ENCODE results near the gene CNTNAP1. TPM values are rescaled to one million over a fixed set of nuclear protein-coding genes. Genes with fewer than 3 reads are reported as not detected.

Gene CNTNAP1
- total and polyA plus RNA-seq, 9 of the 15 experiments (the other 6 are each of a cell fraction or from before 2014, with no cell fraction given), result 0.10 to 1.8 (median 0.62) TPM

DNA sequence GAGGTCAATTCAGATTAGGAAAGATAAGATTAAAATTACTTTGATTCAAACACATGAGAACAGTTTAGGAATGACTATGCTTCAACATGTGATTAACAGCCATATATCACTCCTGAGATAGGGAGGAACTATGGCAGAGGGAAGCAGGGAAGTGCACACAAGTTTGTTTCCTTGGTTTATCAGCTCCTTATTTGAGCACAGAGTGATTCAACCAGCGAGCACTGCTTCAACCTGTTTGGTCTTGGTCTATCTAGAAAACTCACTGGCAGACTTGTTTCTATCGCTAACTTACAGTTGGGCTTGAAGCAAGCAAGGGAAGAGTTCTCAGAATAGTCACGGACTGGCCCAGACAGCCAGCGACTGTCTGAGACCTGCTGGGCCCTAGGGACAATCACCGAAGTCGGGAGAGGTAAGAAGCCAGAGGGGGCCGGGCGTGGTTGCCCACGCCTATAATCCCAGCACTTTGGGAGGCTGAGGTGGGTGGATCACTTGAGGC is 49.3 kb upstream of the CNTNAP1 start (continued):
- TF ChIP-seq, protein P1, sequence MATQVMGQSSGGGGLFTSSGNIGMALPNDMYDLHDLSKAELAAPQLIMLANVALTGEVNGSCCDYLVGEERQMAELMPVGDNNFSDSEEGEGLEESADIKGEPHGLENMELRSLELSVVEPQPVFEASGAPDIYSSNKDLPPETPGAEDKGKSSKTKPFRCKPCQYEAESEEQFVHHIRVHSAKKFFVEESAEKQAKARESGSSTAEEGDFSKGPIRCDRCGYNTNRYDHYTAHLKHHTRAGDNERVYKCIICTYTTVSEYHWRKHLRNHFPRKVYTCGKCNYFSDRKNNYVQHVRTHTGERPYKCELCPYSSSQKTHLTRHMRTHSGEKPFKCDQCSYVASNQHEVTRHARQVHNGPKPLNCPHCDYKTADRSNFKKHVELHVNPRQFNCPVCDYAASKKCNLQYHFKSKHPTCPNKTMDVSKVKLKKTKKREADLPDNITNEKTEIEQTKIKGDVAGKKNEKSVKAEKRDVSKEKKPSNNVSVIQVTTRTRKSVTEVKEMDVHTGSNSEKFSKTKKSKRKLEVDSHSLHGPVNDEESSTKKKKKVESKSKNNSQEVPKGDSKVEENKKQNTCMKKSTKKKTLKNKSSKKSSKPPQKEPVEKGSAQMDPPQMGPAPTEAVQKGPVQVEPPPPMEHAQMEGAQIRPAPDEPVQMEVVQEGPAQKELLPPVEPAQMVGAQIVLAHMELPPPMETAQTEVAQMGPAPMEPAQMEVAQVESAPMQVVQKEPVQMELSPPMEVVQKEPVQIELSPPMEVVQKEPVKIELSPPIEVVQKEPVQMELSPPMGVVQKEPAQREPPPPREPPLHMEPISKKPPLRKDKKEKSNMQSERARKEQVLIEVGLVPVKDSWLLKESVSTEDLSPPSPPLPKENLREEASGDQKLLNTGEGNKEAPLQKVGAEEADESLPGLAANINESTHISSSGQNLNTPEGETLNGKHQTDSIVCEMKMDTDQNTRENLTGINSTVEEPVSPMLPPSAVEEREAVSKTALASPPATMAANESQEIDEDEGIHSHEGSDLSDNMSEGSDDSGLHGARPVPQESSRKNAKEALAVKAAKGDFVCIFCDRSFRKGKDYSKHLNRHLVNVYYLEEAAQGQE (IDR thresholded peaks at IDR 0.05; ENCODE audit: borderline replicate concordance), result peak; percentile 97
- TF ChIP-seq, protein P1 (CRISPR knock-in tag; IDR thresholded peaks at IDR 0.05; ENCODE audit: low read depth), result no peak
- TF ChIP-seq KDM1A (IDR thresholded peaks at IDR 0.05) (peak; percentile 98 to 99), RBM34 (IDR thresholded peaks at IDR 0.05; ENCODE audit: borderline replicate concordance, insufficient read depth, low read length) (no peak), POLR2B (IDR thresholded peaks at IDR 0.05; ENCODE audit: low read depth, partially characterized antibody) (no peak), HDAC2 (IDR thresholded peaks at IDR 0.05) (peak; percentile 96), STAT5A (IDR thresholded peaks at IDR 0.05; ENCODE audit: borderline replicate concordance, low read length) (peak; percentile 86), CBFA2T2 (conservative IDR thresholded peaks at IDR 0.05) (peak; percentile 92), CREB3 (tag; conservative IDR thresholded peaks at IDR 0.05; ENCODE audit: low read depth) (no peak), HDAC1 (IDR thresholded peaks at IDR 0.05) (peak in 1 of 2 experiments; percentile 94; a peak in 2 of 4 replicates), EGR1 (conservative IDR thresholded peaks at IDR 0.05) (peak; percentile 39; the same call in 1 of the 2 replicates), NRF1 (conservative IDR thresholded peaks at IDR 0.05 in 1 of 2, IDR thresholded peaks at IDR 0.05 in 1 of 2) (peak in 1 of 2 experiments; percentile 31; a peak in 2 of 4 replicates), GATAD2A (IDR thresholded peaks at IDR 0.05) (no peak), BCOR (IDR thresholded peaks at IDR 0.05) (peak; percentile 69), KLF6 (CRISPR knock-in tag; IDR thresholded peaks at IDR 0.05; ENCODE audit: borderline replicate concordance) (no peak), SRF (CRISPR knock-in tag; IDR thresholded peaks at IDR 0.05) (peak in 1 of 2 experiments; percentile 95; a peak in 2 of 4 replicates), ZNF766 (CRISPR knock-in tag; conservative IDR thresholded peaks at IDR 0.05) (peak; percentile 70; the same call in 1 of the 2 replicates), SMAD1 (IDR thresholded peaks at IDR 0.05; ENCODE audit: low read depth, low read length, partially characterized antibody) (peak; percentile 29), POLR2AphosphoS5 (IDR thresholded peaks at IDR 0.05; ENCODE audit: control insufficient read depth, insufficient read depth, low read depth, low read length) (peak; percentile 74), TOE1 (IDR thresholded peaks at IDR 0.05; ENCODE audit: borderline replicate concordance) (peak; percentile 61; the same call in 1 of the 2 replicates), TOE1 (CRISPR knock-in tag; IDR thresholded peaks at IDR 0.05; ENCODE audit: borderline replicate concordance, low read depth) (no peak), ZFP36 (IDR thresholded peaks at IDR 0.05; ENCODE audit: low read depth, low read length, partially characterized antibody) (peak; percentile 8)

Measured in K562 (cell line).